Measurements from ENCODE around the gene BSN. TPM values are rescaled to one million over a fixed set of nuclear protein-coding genes. Genes with fewer than 3 reads are reported as not detected.

BSN gene
- total and polyA plus RNA-seq, 4 donors, result 0.08 to 0.75 (median 0.42) TPM; not detected in 1

- 86 to 87% methylated on average over 5 of the region's 5 CpGs for WGBS, 2 donors
- ATAC-seq (ENCODE audit: low FRiP score) (no peak), DNase-seq (peak in 1 of 2 donors; percentile 42)
- Histone ChIP-seq H3K27ac (ENCODE audit: low read depth in 1 of 2, low read length in 2 of 2) (no peak overlapping the region), H3K4me1 (ENCODE audit: control insufficient read depth in 1 of 2, insufficient read depth in 2 of 2, low read length in 2 of 2) (no peaks in the 10 kb centered on the region), H3K36me3 (ENCODE audit: control insufficient read depth in 1 of 2, insufficient read depth in 2 of 2, low read length in 1 of 2) (no peaks in the 10 kb centered on the region), H3K27me3 (ENCODE audit: control insufficient read depth in 1 of 2, insufficient read depth in 2 of 2, low read length in 1 of 2) (no peaks in the 10 kb centered on the region), H3K4me3 (ENCODE audit: low read length in 2 of 2) (no peak overlapping the region), H3K9me3 (ENCODE audit: control insufficient read depth, low read length) (peaks cover 2% of the 10 kb centered on the region)
- intact Hi-C loops (cut with DNase I), result no loop called here
Measured at GRCh38 chr3:49627634-49628033, 73.4 kb downstream of the BSN start.

DNA sequence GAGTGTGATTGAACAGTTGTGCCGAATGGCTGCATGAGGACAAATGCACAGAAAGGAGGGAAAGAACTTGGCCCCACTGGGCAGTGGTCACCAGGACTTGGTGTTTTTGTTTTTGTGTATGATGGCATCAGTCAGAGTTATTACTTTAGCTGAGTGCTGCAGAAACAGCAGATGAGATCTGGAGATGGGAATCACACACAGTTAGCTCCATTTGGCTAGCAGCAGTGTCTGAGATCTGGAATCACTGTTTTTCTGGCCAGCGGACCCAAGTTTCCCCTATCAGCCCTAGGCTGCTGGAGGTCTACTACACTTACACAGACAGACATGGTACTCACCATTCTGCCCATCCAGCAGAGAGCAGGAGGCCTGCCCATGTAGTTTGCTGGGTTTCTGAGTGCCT lies 74.0 kb downstream of the BSN start:
- Histone ChIP-seq H3K4me1 (ENCODE audit: control insufficient read depth in 1 of 2, insufficient read depth in 2 of 2, low read length in 2 of 2) (no peaks in the 10 kb centered on the region), H3K27ac (ENCODE audit: low read depth in 1 of 2, low read length in 2 of 2) (no peak overlapping the region), H3K27me3 (ENCODE audit: control insufficient read depth in 1 of 2, insufficient read depth in 2 of 2, low read length in 1 of 2) (no peaks in the 10 kb centered on the region), H3K4me3 (ENCODE audit: low read length in 2 of 2) (no peak overlapping the region), H3K9me3 (ENCODE audit: control insufficient read depth, low read length) (peaks cover 2% of the 10 kb centered on the region), H3K36me3 (ENCODE audit: control insufficient read depth in 1 of 2, insufficient read depth in 2 of 2, low read length in 1 of 2) (no peaks in the 10 kb centered on the region)
- DNase-seq (no peak), ATAC-seq (ENCODE audit: low FRiP score) (no peak)
- WGBS, 2 donors, result 86 to 90% methylated on average over 2 of the region's 2 CpGs
- intact Hi-C loops (cut with DNase I), result no loop called here

GRCh38 chr3:49629451-49629850 lies 75.2 kb downstream of the BSN start:
- Histone ChIP-seq H3K27ac (ENCODE audit: low read depth in 1 of 2, low read length in 2 of 2) (no peak overlapping the region), H3K27me3 (ENCODE audit: control insufficient read depth in 1 of 2, insufficient read depth in 2 of 2, low read length in 1 of 2) (no peaks in the 10 kb centered on the region), H3K4me1 (ENCODE audit: control insufficient read depth in 1 of 2, insufficient read depth in 2 of 2, low read length in 2 of 2) (no peaks in the 10 kb centered on the region), H3K9me3 (ENCODE audit: control insufficient read depth, low read length) (peaks cover 2% of the 10 kb centered on the region), H3K36me3 (ENCODE audit: control insufficient read depth in 1 of 2, insufficient read depth in 2 of 2, low read length in 1 of 2) (no peaks in the 10 kb centered on the region), H3K4me3 (ENCODE audit: low read length in 2 of 2) (no peak overlapping the region)
- DNase-seq, result no peak
- no peak for ATAC-seq (ENCODE audit: low FRiP score)
- WGBS, 2 donors, result 88 to 89% methylated on average over 4 of the region's 4 CpGs
- intact Hi-C loops (cut with DNase I), result no loop called here

DNA sequence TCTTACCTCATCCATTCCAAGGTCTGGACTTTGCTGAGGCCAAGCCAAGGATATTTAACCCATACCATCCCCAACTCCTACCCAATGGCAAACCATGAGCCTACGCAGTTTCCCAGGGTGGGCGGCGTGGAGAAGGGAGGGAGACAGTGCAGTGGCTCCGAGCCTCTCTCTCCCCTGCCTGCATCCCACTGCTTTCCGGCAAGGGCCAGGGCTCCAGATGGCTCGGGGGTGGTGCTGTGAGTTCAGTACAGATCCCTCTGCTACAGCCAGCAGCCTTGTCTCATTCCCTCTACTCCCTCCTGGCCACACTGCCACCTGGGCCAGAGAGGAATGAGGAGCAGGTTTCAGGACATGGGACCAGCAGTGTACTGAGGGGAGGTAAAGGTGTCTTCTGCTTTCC lies 75.6 kb downstream of the BSN start:
- 82 to 89% methylated on average over 6 of the region's 6 CpGs for WGBS, 2 donors
- Histone ChIP-seq H3K4me3 (ENCODE audit: low read length in 2 of 2) (no peak overlapping the region), H3K9me3 (ENCODE audit: control insufficient read depth, low read length) (peaks cover 2% of the 10 kb centered on the region), H3K4me1 (ENCODE audit: control insufficient read depth in 1 of 2, insufficient read depth in 2 of 2, low read length in 2 of 2) (no peaks in the 10 kb centered on the region), H3K27me3 (ENCODE audit: control insufficient read depth in 1 of 2, insufficient read depth in 2 of 2, low read length in 1 of 2) (no peaks in the 10 kb centered on the region), H3K27ac (ENCODE audit: low read depth in 1 of 2, low read length in 2 of 2) (no peak overlapping the region), H3K36me3 (ENCODE audit: control insufficient read depth in 1 of 2, insufficient read depth in 2 of 2, low read length in 1 of 2) (no peaks in the 10 kb centered on the region)
- intact Hi-C loops (cut with DNase I), result no loop called here
- ATAC-seq (ENCODE audit: low FRiP score), result no peak
- DNase-seq, result no peak

GRCh38 chr3:49630784-49631183 lies 76.5 kb downstream of the BSN start:
- WGBS, 2 donors, result 85 to 91% methylated on average over 1 of the region's 1 CpG
- intact Hi-C loops (cut with DNase I), result no loop called here
- no peak for ATAC-seq (ENCODE audit: low FRiP score)

GRCh38 chr3:49634736-49635135 lies 80.5 kb downstream of the BSN start:
- Histone ChIP-seq H3K36me3 (ENCODE audit: control insufficient read depth in 1 of 2, insufficient read depth in 2 of 2, low read length in 1 of 2) (no peaks in the 10 kb centered on the region), H3K27me3 (ENCODE audit: control insufficient read depth in 1 of 2, insufficient read depth in 2 of 2, low read length in 1 of 2) (no peaks in the 10 kb centered on the region), H3K4me1 (ENCODE audit: control insufficient read depth in 1 of 2, insufficient read depth in 2 of 2, low read length in 2 of 2) (no peaks in the 10 kb centered on the region), H3K4me3 (ENCODE audit: low read length in 2 of 2) (no peak overlapping the region), H3K9me3 (ENCODE audit: control insufficient read depth, low read length) (peaks cover 2% of the 10 kb centered on the region), H3K27ac (ENCODE audit: low read depth in 1 of 2, low read length in 2 of 2) (no peak overlapping the region)
- DNase-seq (peak in 1 of 2 donors; percentile 13), ATAC-seq (ENCODE audit: low FRiP score) (no peak)
- 77 to 81% methylated on average over 3 of the region's 3 CpGs for WGBS, 2 donors
- intact Hi-C loops (cut with DNase I), result no loop called here

More at GRCh38 chr3:49630784-49631183, 76.5 kb downstream of the BSN start:
- H3K27ac ChIP-seq (ENCODE audit: low read depth in 1 of 2, low read length in 2 of 2), result no peak overlapping the region
- H3K27me3 ChIP-seq (ENCODE audit: control insufficient read depth in 1 of 2, insufficient read depth in 2 of 2, low read length in 1 of 2), result no peaks in the 10 kb centered on the region
- no peaks in the 10 kb centered on the region for H3K4me1 ChIP-seq (ENCODE audit: control insufficient read depth in 1 of 2, insufficient read depth in 2 of 2, low read length in 2 of 2)
- no peak for DNase-seq
- H3K9me3 ChIP-seq (ENCODE audit: control insufficient read depth, low read length), result peaks cover 2% of the 10 kb centered on the region
- H3K36me3 ChIP-seq (ENCODE audit: control insufficient read depth in 1 of 2, insufficient read depth in 2 of 2, low read length in 1 of 2), result no peaks in the 10 kb centered on the region
- no peak overlapping the region for H3K4me3 ChIP-seq (ENCODE audit: low read length in 2 of 2)

DNA sequence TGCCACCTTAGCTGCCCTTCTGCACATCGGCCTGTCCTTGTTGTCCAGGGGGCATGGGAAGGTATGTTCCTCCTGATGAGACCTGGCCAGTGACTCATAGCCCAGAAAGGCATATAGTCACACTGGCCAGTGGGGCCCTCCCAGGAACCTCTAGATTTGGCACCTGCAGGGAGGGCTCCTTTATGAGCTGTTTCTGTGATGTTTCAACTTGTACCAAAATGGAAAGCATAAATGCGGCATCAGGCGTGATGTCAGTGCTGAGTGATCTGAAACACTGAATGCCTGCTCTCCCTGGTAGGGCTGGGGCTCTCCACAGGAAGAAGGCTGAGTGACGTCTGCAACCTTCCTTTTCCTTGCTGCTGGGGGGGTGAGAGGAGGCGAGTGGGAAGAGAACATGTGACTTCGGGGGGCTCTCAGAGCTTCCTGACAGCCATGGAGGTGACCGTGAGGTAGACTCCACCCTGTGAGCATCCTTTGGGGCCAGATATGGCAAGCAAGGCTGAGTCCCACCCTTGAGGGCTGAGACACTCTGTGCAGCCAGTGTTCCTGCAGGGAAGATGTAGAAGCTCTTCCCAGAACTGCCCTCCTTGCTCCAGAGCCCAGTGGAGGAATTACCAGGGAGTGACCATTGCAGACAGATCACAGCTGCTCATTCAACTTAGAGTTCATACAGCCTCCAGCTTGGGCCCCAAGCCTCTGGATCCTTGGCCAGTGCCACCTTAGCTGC lies 82.8 kb downstream of the BSN start:
- Histone ChIP-seq H3K27me3 (ENCODE audit: control insufficient read depth in 1 of 2, insufficient read depth in 2 of 2, low read length in 1 of 2) (no peaks in the 10 kb centered on the region), H3K4me1 (ENCODE audit: control insufficient read depth in 1 of 2, insufficient read depth in 2 of 2, low read length in 2 of 2) (no peaks in the 10 kb centered on the region), H3K27ac (ENCODE audit: low read depth in 1 of 2, low read length in 2 of 2) (no peak overlapping the region), H3K9me3 (ENCODE audit: control insufficient read depth, low read length) (no peaks in the 10 kb centered on the region), H3K36me3 (ENCODE audit: control insufficient read depth in 1 of 2, insufficient read depth in 2 of 2, low read length in 1 of 2) (no peaks in the 10 kb centered on the region), H3K4me3 (ENCODE audit: low read length in 2 of 2) (no peak overlapping the region)
- ATAC-seq (ENCODE audit: low FRiP score) (no peak), DNase-seq (peak in 1 of 2 donors; percentile 34)
- intact Hi-C loops (cut with DNase I), result no loop called here
- 68 to 75% methylated on average over 7 of the region's 7 CpGs for WGBS, 2 donors

DNA sequence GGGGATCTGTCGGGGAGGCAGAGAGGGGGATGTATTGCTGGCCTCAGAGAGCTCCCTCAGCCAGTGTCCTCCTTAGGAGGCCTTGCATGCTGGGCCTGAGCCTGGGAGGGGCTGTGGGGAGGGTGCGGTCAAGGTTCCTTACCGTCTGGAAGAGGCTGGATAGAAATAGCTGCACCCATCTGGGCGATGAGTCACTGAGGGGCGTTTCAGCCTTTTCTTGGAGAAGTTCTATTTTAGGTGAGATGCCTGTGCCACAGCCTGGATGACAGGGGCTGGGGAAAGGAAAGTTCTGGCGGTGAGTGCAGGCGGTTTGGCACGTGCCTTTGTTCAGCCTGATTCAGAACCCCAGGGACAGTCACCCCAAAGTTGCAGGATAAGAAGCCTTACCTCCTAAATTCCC lies 84.2 kb downstream of the BSN start:
- 20 to 23% methylated on average over 8 of the region's 8 CpGs for WGBS, 2 donors
- peak overlapping the region in 1 of 2 donors; percentile 52 for H3K27ac ChIP-seq (ENCODE audit: low read depth in 1 of 2, low read length in 2 of 2)
- DNase-seq (peak; percentile 79 to 87), ATAC-seq (ENCODE audit: low FRiP score) (peak; percentile 77)
- no peaks in the 10 kb centered on the region for H3K9me3 ChIP-seq (ENCODE audit: control insufficient read depth, low read length)
- H3K4me1 ChIP-seq (ENCODE audit: control insufficient read depth in 1 of 2, insufficient read depth in 2 of 2, low read length in 2 of 2), result no peaks in the 10 kb centered on the region
- no peaks in the 10 kb centered on the region for H3K36me3 ChIP-seq (ENCODE audit: control insufficient read depth in 1 of 2, insufficient read depth in 2 of 2, low read length in 1 of 2)
- no peak overlapping the region for H3K4me3 ChIP-seq (ENCODE audit: low read length in 2 of 2)
- no peaks in the 10 kb centered on the region for H3K27me3 ChIP-seq (ENCODE audit: control insufficient read depth in 1 of 2, insufficient read depth in 2 of 2, low read length in 1 of 2)
- intact Hi-C loops (cut with DNase I), result no loop called here

DNA sequence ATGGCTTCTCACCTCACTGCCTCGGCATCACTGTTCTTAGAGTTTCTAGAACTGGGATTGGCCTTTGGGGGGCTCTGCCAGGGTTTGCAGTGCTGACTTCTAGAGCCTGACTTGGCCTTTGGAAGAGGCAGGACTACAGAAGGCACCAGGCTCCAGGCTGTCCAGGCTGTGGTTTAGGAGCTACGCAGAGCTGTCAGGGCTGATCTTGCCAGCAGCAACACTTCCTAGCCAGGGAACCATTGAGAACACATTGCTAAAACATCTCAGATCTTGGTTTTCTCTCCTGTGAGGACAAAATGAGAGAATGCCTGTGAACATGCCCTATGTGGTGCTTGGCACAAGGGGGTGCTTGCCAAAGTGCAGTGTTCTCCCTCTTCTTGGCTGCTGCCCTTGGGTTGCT lies 85.3 kb downstream of the BSN start:
- Histone ChIP-seq H3K4me3 (ENCODE audit: low read length in 2 of 2) (no peak overlapping the region), H3K27ac (ENCODE audit: low read depth in 1 of 2, low read length in 2 of 2) (no peak overlapping the region), H3K4me1 (ENCODE audit: control insufficient read depth in 1 of 2, insufficient read depth in 2 of 2, low read length in 2 of 2) (no peaks in the 10 kb centered on the region), H3K9me3 (ENCODE audit: control insufficient read depth, low read length) (no peaks in the 10 kb centered on the region), H3K27me3 (ENCODE audit: control insufficient read depth in 1 of 2, insufficient read depth in 2 of 2, low read length in 1 of 2) (no peaks in the 10 kb centered on the region), H3K36me3 (ENCODE audit: control insufficient read depth in 1 of 2, insufficient read depth in 2 of 2, low read length in 1 of 2) (no peaks in the 10 kb centered on the region)
- ATAC-seq (ENCODE audit: low FRiP score) (no peak), DNase-seq (peak in 1 of 2 donors; percentile 21)
- WGBS, 2 donors, result 64 to 66% methylated on average over 2 of the region's 2 CpGs
- intact Hi-C loops (cut with DNase I), result no loop called here
